Embryonic facial prominence (tissue), 1 donor: Measurements from ENCODE around the gene MACROD2.
"Not testable (repeated sequence)": the region's sequence is repeated elsewhere in the genome, so short reads cannot be mapped to it uniquely, and the experiment has no call there.

ENCODE experiments used
- DNase-seq: peaks from one replicate; pipeline ENCODE4 v3.0.0-alpha.2; 2016; ENCODE audit errors: extremely low spot score

The MACROD2 gene

DNA sequence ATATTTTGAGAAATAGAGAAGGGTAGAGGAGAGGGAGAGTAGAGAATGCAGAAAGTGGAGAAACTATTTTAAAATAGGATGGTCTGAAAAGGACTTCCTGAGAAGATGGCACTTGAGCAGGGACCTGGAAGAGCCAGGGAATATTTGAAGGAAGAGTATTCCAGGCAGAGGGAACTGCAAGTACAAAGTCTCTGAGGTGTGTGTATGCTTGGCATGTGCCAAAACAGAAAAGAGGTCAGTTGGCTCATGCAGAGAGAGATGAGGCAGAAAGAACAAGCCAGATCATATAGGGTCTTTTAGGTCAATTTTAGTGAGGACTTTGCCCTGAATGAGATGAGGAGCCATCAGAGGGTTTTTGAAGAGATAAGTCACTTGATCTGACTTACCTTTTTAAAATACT, 196.2 kb downstream of the MACROD2 start:
- no peak for DNase-seq

DNA sequence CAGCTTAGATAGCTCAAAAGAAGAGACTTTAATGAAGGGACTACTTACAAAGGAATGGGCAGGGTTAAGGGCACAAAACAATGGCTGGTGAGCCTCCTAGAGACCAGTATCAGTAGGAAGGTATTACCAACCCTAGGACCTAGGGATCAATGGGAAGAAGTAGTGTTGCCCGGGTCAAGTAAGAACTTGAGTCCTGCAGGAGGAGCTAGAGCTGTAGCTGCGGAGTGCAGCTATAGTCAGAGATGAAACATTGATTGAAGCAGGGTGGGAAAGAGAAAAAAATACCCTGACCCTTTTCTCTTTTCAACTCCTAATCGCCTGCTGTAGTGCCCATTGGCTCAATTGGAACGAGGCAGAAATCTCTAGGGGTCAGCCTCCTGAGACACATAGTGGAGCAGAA, 198.1 kb downstream of the MACROD2 start:
- no peak for DNase-seq

DNA sequence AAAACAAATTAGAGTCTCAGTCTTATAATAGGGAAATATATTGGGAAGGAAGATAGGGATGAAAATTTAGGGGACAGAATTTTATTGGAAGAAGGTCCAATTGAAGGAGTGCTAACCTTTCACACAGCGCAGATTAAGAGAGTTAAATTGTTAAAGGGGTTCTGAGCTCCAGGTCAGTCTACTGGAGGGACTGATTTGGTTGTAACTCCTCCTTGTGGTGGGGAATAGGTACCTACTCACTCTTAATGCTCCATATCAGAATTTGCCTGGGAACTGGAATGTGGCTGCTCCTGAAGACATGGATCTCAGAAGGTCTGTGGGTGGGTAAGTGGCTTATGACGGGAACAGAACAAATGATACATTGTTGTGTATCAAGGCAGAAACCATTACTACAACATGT, 198.6 kb downstream of the MACROD2 start:
- DNase-seq = no peak

DNA sequence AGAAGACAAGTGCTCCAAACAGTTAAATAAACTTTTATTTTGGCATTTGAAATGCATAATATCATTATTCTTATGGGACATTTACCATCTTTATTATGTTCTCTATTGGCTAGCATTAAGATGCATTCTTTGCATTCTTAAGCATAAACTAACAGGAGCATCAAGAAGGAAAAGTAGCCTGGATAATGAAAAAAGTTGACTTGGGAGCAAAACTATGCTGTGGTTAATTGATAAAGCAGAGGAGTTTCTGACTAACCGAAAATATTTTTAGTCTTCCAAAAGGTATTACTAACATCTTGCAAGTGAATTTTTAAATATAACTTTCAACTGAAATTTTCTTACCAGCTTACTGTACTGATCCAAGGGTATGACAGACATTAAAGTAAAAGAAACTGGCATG, 201.8 kb downstream of the MACROD2 start:
- no peak for DNase-seq

DNA sequence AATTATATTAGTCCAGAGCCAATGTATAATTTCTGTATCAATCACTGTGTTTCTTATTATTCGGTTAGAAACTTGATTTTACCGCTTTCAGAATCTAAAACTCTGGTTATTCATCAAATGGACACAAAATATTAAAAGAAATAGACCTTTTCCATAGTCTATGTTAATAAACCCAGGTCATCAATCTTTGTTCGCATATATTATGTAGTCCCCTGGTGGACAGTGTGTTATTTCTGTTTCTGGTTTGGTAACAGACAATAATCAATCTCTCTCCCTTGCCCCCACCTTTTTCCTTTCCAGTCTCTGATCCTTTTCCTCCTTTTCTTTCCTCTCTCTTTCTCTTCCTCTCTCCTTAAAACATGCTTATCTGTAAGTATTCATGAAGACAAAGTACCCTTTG, 203.1 kb downstream of the MACROD2 start:
- no peak for DNase-seq

DNA sequence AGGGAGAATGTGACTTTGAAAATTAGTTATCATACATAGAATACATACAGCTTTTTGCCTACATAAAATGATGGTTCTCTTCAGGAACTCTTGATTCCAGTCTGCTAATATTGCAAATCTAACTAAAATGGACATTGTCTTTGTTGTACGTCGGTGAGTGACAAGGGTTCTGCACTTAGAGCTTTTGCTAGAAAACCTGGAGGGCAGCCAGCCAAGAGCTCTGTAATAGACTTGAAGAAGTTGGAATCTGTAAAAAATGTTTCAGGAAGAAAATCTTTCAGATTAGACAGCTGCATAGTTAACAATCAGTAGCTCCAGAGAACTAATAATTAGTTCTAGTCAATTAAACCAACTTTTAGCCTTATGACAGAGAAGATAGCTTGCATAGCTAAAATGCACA, 203.8 kb downstream of the MACROD2 start:
- DNase-seq = no peak

DNA sequence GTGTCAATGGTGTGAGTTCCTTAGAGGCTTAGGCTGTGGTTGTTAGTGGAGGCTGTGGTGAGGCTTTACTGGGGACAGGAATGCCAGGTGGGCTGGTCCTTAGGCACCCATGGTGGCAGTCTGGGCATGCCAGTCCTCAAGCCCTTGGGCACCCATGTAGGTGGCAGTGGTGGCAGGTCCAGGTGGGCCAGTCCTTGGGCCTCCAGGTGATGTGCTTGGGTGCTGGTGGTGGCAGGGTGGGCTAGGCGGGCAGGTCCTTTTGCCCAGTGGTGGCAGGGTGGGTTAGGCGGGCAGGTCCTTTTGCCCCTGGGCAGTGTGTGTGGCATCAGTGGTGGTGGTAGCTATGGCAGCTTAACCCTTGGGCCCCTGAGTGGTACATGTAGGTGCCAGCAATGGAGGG, 208.3 kb downstream of the MACROD2 start:
- no peak for DNase-seq

DNA sequence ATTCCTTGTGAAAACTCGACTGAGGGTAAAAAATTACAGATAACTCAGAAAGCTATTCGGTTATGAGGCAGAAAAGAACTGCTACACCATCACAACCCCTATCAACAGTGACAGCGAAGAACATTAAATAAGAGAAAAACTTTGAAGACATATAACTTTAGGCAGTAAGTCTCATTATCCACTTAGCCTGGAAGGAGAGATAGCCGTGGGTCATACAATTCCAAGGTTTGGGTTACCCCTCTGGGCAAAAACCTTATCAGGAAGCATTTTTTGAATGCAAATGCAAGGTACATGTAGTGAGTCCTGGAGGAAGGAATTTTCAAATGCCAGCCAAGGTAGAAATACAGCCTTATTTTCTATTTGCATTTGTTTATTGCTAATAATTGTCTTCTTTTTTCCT, 212.3 kb downstream of the MACROD2 start:
- no peak for DNase-seq

DNA sequence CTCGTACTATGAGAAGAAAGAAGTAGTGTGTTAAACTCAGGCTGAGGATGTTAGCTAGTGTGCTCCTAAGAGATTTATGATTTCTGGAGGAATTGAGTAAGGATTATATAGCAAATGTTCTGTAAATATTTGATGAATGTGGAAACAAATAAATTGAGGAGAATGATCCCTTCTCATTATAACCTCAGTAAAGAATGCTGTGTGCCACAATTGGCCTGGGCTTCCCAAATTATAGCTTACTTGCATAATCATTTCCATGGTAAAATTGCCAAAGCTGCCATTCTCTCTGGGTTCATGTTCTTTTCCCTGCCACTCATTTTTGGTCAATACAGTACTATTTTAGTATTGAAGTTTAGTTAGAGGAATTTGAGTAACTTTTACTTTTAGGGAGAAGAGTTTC, 213.6 kb downstream of the MACROD2 start:
- no peak for DNase-seq

DNA sequence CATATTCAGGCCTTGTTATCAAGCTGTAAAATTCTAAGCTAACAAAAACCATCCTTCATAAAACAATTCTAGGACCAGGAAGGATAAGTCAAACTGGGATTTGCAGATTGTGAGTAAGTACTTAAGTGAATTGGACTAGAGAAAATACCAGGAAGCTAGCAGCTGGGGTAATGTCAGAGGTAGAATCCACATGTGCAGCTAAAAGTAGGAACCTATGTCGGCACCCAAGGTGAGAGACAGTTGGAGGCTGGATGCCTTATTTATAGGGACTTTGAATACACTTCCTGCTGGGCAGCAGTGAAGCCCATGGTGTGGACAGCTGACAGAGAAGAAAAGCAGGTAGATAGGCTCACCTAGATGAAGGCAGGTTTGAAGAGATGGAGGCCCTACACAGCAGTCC, 214.8 kb downstream of the MACROD2 start:
- DNase-seq = no peak

DNA sequence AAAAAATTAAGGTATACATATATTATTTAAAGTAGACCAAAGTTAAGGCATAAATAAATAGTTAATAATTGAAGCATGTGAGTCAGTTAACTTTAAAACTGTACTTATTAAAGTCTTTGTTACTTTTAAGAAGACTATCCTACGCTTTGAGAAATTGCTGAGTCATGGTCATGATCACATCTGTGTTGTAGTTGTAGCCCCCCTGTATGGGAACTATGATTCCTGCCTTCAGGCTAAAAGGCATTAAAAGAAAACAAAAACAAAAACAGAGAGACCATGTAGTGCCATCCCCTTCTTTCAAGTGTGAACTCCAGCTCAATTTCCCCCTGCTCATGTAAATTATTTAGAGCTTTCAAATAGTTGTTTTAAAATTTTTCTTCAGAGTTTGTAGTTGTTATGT, 218.7 kb downstream of the MACROD2 start:
- no peak for DNase-seq

DNA sequence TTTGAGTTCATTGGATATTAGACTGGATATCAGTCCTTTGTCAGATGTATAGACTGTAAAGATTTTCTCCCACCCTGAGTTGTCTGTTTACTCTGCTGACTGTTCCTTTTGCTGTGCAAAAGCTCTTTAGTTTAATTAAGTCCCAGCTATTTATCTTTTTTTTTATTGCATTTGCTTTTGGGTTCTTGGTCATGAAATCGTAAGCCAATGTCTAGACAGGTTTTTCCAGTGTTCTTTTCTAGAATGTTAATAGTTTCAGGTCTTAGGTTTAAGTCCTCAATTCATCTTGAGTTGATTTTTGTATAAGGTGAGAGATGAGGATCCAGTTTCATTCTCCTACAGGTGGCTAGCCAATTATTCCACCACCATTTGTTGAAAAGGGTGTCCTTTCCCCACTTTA, 220.6 kb downstream of the MACROD2 start:
- not testable (repeated sequence) for DNase-seq

DNA sequence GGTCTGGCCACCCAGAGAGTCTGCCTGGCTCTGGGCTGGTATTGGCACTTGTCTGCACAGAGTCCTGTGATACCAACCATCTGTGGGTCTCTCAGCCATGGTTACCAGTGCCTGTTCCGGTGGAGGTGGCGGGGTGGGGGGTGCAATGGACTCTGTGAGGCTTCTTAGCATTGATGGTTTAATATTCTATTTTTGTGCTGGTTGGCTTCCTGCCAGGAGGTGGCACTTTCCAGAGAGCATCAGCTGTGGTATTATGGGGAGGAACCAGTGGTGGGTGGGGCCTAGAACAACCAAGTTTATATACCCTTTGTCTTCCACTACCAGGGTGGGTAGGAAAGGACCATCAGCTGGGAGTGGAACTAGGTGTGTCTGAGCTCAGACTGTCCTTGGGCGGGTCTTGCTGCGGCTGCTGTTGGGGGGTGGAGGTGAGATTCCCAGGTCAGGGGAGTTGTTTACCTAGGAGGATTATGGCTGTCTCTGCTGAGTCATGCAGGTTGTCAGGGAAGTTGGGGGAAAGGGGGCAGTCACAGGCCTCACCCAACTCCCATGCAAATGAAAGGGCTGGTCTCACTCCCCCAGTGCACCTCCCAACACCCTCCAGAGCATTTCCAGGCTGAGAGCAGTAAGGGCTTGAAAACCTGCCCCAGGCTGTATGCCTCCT, 224.6 kb downstream of the MACROD2 start:
- no peak for DNase-seq

DNA sequence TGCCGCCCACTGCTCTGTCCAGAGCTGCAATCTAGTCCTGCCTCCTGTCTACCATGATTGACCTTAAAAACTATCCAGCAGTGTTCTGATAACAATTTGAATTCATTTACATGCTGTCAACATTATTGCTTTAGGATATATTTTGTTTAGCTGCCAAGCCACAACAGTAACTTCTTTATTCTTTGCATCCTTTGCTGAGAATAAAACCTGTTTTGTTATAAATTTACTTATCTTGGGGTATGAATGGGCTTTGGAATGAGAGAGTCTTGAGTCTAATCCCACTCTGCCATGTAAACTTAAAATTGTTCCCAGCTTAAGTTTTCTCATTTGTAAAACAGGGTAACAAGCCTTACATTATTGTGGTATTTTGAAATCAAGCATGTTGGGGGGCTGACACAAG, 225.7 kb downstream of the MACROD2 start:
- DNase-seq = no peak

DNA sequence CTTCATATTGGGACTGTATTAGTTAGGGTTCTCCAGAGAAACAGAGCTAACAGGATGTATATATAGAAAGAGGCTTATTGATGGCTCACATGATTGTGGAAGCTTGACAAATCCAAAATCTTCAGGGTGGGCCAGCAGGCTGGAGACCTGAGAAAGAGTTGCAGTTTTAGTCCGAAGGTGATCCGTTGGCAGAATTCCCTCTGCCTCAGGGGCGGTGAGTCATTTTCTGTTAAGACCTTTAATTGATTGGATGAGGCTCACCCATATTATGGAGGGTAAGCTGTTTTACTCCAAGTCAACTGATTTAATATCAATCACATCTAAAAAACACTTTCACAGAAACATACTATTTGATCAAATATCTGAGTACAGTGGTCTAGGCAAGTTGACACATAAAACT, 228.5 kb downstream of the MACROD2 start:
- no peak for DNase-seq

DNA sequence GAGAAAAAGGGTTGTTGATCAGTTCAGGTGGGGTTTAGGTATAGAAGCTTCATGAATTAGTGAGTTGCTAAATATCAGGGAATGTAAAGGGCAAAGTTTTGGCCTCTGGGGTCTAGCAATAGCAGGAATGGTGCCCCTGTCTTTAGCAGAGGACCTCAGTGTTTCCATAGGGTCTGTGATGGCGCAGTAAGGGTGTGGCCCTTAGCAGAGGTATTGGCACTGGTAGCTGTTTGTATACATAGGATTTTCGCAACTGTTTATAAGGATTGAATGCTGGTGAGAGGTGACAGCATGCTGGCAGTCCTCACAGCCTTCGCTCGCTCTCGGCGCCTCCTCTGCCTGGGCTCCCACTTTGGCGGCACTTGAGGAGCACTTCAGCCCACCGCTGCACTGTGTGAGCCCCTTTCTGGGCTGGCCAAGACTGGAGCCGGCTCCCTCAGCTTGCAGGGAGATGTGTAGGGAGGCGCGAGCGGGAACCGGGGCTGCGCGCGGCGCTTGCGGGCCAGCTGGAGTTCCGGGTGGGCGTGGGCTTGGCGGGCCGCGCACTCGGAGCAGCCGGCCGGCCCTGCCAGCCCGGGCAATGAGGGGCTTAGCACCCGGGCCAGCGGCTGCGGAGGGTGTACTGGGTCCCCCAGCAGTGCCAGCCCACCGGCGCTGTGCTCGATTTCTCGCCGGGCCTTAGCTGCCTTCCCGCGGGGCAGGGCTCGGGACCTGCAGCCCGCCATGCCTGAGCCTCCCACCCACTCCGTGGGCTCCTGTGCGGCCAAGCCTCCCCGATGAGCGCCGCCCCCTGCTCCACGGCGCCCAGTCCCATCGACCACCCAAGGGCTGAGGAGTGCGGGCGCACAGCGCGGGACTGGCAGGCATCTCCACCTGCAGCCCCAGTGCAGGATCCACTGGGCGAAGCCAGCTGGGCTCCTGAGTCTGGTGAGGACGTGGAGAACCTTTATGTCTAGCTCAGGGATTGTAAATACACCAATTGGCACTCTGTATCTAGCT, 231.0 kb downstream of the MACROD2 start:
- not testable (repeated sequence) for DNase-seq

DNA sequence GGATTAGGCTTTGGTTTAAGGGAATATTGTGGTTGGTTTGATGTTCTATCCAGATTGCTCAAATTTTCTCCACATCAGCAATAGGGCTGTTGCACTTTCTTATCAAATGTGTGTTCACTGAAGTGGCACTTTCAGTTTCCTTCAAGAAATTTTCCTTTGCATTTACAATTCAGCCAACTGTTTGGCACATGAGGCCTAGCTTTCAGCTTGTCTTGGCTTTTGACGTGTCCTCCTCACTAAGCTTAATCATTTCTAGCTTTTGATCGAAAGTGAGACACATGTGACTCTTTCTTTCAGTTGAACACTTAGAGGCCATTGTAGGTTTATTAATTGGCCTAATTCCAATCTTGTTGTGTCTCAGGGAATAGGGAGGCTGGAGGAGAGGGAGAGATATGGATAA, 237.3 kb downstream of the MACROD2 start:
- DNase-seq = no peak

DNA sequence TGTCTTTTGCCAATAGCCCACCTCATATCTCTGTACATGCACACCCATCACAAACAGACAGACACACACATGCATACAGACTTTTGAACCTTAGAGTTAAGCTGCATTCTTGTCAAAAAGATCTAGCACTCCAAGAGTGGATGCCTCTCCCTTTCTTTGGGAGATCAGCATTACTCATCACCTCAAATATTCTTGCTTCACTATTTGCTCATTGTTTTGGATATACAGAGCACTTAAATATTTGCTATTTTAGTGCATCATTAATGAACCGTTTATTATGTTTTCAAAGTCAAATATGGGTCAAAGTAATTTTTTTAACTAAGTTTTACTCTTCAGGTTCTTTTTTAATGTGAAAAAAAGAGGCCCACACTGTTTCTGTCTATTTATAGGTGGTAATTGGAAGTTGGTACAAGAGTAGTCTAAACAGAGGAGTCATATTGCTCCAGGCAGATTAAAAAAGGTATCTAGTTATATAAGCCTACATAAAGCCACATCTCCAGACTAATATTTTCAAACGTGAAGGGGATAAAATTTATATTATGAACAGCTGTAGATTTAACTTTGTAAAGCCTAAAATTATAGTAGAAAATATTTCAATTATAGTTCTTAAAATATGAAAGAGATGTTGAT, 239.5 kb downstream of the MACROD2 start:
- DNase-seq = no peak

DNA sequence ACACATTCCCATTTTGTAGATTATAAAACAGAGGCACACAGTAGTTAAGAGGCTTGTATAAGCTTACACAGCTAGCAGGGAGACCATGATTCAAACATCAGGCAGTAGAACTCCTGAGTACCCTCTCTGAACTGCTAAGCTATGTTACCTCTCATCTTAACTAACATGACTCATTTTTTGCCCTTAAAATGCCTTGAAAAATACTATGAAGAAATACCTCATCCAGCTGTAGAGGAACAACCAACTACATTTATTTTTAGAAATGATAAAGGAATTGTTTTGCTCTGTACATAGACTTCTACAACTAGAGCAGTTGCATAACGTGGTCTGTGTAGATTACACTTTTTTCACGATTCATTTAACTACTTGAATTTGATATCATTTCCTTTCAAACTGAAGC, 240.0 kb downstream of the MACROD2 start:
- no peak for DNase-seq

DNA sequence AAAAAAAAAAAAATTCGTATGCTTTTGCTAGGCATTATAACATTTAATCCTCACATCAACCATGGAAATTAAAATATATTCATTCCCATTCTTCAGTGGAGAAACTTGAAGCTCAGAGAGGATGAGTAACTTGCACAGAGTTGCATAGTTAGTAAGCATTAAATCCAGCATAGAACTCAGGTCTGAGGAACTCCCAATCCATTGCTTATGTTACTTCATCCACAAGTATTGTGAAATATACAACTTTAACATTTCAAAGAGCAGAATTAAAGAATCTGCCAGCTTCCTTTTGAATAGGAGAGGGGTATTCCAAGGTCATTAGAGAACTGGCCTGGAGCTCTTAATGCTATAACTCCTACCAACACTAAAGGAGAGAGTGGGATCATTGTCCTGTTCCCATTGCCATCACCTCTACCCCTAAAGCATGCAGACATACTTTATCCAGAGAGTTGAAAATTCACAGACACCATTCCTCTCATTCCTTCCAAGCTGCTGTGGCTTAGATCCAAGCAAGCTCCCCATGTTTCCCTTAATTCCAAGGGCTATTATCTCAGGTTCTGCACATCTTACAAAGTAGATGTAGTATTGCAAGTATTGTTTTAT, 250.2 kb downstream of the MACROD2 start:
- DNase-seq = no peak

DNA sequence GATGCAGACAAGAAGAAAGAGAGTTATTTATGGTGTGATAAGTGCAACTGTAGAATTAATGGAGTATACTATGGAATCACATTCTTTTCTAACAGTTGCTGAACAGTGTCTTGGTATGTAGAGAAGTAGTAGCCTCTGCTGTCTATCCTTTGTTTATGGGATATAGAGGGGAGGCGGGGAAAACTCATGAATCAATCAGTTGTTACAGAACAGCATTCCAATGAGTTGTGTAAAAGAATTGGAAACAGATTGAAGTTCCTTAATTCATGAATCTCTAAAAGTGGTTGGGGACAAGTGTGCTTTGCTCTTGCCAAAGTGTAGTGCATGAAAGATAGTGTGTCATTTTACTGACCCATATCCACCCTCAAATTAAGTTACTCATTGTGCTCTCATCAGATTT, 264.4 kb downstream of the MACROD2 start:
- no peak for DNase-seq

DNA sequence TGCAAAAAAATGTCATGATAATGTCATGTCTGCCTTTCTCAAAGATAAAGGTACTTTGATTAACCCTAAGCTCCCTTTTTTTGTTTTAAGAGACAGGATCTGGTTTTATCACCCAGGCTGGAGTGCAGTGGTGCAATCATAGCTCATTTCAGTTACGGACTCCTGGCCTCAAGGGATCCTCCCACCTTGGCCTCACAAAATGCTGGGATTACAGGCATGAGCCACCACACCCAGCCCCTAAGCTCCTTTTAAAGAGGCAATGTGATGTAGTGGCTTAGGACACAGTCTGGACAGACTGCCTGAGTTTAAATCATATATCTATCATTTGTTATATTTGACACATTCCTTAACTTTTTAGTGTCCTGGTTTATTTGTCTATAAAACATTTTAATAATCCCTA, 265.1 kb downstream of the MACROD2 start:
- DNase-seq = no peak
